Left renal cortex interstitium (tissue), 4 donors: Measurements from ENCODE around the gene CAV1. TPM values are rescaled to one million over a fixed set of nuclear protein-coding genes. Genes with fewer than 3 reads are reported as not detected.

Experiments
- DNase-seq, 4 donors: peaks; one replicate each; pipeline ENCODE4 v3.0.0-alpha.2; 2013; ENCODE audit warnings: low read depth in 4 of 4, low spot score in 2 of 4, missing footprints in 1 of 4
- polyA plus RNA-seq, 4 donors: library from polyadenylated mRNA; unstranded; fragments of 120-200 nt; gene quantifications; one replicate each; pipeline ENCODE4 v1.2.1, GENCODE V29; 2013; ENCODE audit not compliant: insufficient read length in 4 of 4

The CAV1 gene
- polyA plus RNA-seq, 4 donors: 25.2 to 36.1 (median 26.6) TPM

DNA sequence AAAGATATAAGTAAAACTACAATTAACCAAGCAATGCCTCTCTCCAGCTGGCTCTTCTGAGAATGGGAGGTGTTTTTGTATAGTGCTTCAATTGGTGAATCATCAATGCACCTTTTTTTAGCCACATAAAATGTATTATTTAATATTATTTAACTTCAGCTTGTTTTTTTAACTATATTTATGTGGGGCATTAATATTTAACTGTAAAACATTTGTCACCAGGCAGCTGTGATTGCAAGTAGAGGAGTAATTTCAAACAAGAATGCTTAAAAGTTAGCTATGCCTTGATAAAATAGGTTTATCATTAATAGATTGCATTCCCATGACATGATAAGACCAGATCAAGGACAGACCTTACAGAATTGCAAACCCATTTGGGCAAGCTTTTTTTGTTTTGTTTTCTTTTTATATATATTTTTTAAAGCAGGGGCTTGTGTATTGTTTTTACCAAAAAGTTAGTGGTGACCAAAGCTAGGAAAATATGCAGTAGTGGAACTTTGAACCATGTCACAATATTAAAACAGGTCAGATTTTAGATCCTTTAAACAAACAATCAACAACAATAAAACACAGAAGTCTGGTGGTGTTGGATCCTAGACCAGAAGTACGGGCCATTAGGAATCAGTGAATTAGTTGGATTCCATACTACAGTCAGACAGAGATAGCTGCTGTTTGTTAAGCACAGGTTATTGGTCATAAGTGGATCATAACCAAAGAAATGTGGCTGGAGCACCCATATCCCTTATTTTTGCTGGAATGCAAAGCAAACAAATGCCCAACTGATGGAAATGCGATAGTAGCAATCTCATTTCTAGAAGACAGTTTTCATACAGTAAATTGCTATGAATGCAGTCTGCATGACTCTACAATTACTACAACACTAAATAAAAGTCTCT is 22.4 kb upstream of the CAV1 start:
- DNase-seq: no peak

- DNase-seq: no peak
Observed at GRCh38 chr7:116503835-116504234, 21.0 kb upstream of the CAV1 start.

DNA sequence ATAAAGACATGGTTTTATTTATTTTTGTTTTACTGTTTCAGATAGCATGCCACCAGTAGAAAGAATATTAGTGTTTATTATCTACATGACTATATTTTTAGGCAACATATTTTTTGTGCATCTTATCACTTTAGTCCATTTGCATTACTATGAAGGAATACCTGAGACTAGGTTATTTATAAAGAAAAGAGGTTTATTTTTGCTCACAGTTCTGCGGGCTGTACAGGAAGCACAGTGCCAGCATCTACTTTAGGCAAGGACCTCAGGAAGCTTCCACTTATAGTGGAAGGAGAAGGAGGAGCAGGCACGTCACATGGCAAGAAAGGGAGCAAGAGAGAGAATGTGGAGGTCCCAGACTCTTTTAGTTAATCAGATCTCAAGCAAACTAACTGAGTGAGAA is 19.6 kb upstream of the CAV1 start:
- DNase-seq: no peak

- DNase-seq: no peak
Observed at GRCh38 chr7:116505823-116506222, 19.0 kb upstream of the CAV1 start.

GRCh38 chr7:116509982-116510579 is 14.8 kb upstream of the CAV1 start:
- DNase-seq: no peak

DNA sequence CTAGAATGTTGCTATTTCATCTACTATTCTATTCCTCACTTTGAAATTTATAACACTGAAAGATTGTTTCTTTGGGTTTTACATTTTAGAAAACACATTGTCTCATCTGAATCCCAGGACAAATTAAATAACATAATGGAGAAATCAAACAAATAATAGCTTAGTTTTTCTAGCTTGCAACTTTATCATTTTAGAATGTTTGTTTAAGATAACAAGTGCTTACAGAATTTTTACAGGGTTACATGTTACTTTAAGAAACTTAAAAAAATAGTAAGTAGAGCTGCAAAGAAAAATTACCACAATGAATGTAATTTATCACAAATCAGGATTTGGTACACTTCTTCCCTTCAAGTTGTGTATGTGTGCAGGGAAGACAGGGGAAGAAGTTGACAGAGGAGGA is 14.0 kb upstream of the CAV1 start:
- DNase-seq: no peak

GRCh38 chr7:116511552-116512519 is 13.0 kb upstream of the CAV1 start:
- no peak for DNase-seq

GRCh38 chr7:116512520-116513188 is 12.2 kb upstream of the CAV1 start:
- no peak for DNase-seq

DNA sequence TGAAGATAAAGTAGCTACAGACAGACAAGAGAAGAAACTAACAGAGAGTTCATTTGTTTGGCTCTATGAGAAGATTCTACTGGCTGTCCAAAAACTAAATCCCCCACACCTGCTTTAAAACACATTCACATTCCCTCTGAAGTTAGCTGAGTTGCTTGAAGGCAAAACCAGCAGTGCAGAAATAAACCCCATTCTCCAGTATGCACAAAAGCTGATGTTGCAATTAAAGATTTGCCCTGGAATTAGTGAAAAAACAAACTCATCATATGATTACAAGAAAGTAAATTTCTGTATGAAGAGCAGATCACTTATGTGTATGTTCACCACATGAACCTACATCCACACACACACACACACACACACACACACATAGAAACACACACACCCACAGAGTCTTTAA is 9.3 kb upstream of the CAV1 start:
- no peak for DNase-seq

DNA sequence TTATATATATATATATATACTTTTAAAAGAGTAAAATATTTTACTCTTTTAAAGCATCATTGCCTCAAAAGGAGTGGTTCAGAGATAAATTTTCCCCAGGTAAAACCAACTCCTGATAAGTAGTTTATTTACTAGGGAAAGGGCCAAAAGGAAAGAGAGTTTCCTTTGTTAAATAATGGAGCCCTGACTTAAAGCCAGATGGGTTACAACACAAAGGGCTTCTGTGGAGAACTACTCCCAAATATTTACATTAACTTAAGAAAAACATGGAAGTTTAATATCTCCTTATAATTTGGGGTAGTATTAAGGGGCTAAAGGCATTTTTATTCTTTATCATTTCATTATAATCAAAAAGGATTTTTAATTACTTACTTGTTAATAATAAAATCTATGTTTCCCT is 8.5 kb upstream of the CAV1 start:
- no peak for DNase-seq

GRCh38 chr7:116517626-116518025 is 7.2 kb upstream of the CAV1 start:
- no peak for DNase-seq

GRCh38 chr7:116518961-116519360 is 5.9 kb upstream of the CAV1 start:
- no peak for DNase-seq

- DNase-seq: no peak
Observed at GRCh38 chr7:116521046-116521664, 3.7 kb upstream of the CAV1 start.

- no peak for DNase-seq
Observed at GRCh38 chr7:116522247-116522646, 2.6 kb upstream of the CAV1 start.

GRCh38 chr7:116524221-116524608 is 621 bp upstream of the CAV1 start:
- DNase-seq: no peak

GRCh38 chr7:116525298-116525912 is 569 bp downstream of the CAV1 start:
- DNase-seq: no peak

DNA sequence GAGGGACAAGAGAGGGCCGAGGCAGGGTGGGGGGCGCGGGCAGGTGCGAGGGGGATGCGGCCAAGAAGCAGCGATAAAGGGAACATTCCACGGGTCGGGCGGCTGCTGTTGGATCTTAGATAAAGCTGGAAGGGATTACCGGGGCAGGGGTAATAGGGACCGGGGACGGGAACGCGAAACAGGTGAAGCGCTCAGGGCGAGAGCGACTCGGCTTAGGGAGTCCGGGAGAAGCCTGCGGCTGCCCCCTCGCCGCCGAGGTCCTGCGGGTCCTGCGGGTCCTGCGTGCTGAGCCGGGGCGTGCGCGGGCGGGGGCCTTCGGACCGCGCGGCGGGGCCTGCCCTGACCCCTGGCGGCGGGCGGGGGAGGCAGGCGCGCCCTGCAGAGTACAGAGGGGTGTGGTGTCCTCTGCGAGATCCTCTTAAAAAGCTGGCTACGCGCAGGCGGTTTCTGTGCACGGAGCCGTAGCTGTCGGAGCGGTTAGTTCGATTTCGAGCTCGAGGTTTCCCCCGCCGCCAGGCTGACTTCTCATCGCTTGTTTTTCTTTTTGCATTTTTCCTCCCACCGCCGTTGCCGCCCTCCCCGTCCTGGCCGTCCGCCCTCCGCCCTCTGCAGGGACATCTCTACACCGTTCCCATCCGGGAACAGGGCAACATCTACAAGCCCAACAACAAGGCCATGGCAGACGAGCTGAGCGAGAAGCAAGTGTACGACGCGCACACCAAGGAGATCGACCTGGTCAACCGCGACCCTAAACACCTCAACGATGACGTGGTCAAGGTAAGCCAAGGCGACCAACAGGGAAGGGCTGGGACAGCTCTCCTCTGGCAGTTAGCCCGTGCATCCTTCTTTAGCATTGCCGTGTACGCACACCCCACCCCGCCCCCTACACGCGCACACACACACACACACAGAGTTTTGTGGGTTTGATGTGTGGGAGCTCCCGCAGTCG is 1.4 kb downstream of the CAV1 start:
- peak in 1 of 4 donors; percentile 26 for DNase-seq

DNA sequence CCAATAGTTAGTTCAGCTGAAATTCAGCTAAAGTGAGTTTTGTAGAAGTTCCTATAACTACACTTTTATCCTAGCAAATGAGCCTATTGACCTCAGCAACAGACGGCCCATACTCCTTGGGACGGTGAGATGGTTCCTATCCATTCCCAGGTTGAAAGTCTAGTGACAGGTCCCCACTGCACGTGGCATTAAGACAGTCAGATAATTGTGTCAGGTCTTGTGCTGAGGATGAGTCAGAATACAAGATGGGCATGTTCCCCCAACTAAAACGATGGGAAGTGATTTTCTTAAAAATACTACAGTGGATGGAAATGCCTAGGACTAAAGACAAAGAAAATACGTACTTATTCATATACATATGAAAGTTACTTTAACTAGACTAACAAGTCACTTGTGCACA is 2.1 kb downstream of the CAV1 start:
- DNase-seq: no peak

DNA sequence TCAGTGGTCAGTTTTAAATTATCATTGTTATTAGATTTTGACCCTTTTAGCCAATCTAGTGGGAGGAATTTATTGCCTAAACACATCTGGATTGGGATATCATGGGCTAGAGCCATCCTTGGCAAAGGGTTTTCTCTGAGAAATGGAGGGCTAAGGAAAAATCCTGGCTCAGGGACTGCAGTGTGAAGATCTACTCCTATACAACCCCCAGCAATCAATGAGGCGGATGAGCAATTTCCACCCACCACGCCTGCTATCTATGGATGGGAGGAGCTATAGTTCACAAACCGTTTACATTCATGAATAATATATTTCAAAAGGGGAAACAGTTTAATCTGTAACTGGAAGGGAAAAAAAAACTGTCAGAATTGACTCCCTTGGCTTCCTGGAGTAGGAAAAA is 2.7 kb downstream of the CAV1 start:
- no peak for DNase-seq
